T-helper 2 cell (primary cell): ENCODE results near the gene PPIL4.

Experiments used
- DNase-seq, 5 experiments: peaks; one replicate each; pipeline versions ENCODE4 v3.0.0 to v3.0.0-alpha.2; 2012 to 2022

PPIL4 gene

DNA sequence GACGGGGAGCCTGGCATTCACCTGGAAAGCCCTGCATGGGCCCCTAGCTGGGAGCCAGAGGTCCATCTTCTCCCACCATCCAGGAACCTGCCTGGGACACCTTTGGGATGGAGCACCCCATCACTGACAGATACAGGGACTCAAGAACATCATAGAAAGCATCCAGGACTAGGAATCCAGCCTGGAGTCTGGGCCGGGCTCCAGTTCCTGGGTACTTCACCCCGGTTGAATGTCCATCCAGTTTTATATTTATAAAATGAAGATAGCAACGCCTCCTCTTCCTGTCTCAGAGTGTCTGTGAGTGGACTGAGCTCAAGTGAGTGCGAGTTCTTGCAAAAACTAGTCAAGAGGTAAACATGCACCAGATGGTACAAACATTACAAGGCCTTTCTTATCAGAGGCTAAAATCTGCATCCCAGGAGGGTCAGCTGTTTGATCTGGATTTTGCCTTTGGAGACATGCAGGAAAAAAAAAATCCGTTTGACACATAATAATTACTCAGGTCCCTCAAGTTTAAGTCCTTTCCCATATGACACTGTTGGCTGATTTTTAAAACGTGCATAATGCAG is 88.4 kb downstream of the PPIL4 start:
- DNase-seq, result no peak

DNA sequence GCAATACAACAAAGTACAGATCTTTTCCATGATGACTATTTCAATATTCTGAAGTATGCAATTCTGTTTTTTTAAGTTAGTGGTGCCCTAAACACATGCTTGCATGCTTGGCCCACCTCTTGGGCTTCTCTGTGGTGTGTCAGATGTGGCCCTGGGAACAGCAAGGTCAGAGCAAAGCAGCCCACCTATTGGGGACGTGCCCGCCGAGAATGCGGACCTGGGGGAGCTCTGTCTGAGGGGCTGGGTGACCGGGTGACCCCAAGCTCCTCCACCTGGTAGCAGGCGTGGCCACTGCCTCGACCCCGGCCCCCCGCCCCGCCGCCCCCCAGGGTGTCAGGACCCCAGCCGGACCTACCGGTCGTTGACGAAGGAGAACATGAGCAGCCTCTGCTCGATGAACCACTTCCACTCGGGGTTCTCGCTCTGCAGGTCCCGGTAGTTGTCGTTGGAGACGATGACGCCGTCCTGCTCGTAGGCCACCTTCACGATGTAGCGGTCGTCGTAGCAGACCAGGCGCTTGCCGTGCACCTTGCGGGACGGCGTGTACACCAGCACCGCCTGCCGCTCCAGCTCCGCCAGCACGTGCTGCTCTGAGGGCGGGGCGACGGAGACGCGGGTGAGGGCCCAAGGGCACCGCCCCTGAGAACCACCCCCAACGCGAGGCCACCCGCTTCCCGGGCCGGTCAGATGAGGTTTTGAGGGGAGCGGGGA is 89.4 kb downstream of the PPIL4 start:
- DNase-seq, result no peak

DNA sequence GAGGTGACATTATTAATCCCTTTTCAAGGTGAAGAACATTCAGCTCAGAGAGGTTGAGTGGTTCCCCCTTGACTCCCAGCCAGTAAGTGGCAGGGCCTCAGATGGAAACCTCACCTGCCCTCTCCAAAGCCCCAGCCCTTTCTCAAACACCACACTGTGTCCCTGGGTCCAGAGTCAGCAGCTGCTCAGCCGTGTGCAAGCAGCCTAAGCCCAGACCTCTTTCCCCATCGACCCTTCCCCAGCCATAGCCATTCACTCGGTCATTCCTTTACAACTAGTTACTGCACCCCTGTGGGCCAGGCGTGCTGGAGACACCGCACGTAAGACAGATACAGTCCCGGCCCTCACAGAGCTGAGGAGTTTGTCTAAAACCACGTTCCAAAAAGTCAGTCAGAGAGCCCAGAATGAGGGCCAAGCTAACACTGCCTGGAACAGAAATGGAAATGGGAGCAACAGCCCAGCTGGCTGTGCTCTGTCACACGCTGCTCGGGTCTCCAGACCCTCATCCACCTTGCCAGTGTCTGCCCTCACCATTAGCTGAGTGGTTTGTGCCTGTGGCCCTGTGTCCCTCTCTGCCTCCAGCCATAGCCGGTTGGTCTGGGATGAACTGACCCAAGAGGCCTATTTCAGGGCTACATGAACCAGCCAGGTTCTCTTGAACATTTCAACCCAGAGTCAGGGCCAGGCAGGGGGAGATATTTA is 90.7 kb downstream of the PPIL4 start:
- no peak for DNase-seq
